Measurements from ENCODE around the gene ATP5F1B. TPM values are rescaled to one million over a fixed set of nuclear protein-coding genes. Genes with fewer than 3 reads are reported as not detected.

The ATP5F1B gene
- total and polyA plus RNA-seq, 9 of the 15 experiments (the other 6 are each of a cell fraction or from before 2014, with no cell fraction given): 908 to 3,125 (median 1,482) TPM

GRCh38 chr12:56635806-56636674 lies 9.7 kb downstream of the ATP5F1B start (continued):
- 0 out of 2 replicates have a peak, but pooled peaks have one; percentile 39 for TF ChIP-seq ZBTB40 (IDR thresholded peaks at IDR 0.05)
- TF ChIP-seq ZBTB40 (CRISPR knock-in tag; IDR thresholded peaks at IDR 0.05): no peak
- TF ChIP-seq RBM15 (IDR thresholded peaks at IDR 0.05; ENCODE audit: insufficient read depth, low read length): no peak
- peak; percentile 22; the same call in 1 of the 2 replicates for TF ChIP-seq ZNF263 (CRISPR knock-in tag; IDR thresholded peaks at IDR 0.05; ENCODE audit: borderline replicate concordance)
- no peak for TF ChIP-seq REST (IDR thresholded peaks at IDR 0.05; ENCODE audit: borderline replicate concordance)
- TF ChIP-seq REST (CRISPR knock-in tag; IDR thresholded peaks at IDR 0.05; ENCODE audit: low read depth): no peak; the same call in 1 of the 2 replicates
- no peak for TF ChIP-seq MXI1 (IDR thresholded peaks at IDR 0.05; ENCODE audit: low read depth, low read length)
- peak; percentile 9 for TF ChIP-seq TAF1 (IDR thresholded peaks at IDR 0.05; ENCODE audit: control insufficient read depth, extremely low read depth, insufficient read depth, low read length, severe bottlenecking)
